Measurements from ENCODE around the gene SLC9A7. TPM values are rescaled to one million over a fixed set of nuclear protein-coding genes. Genes with fewer than 3 reads are reported as not detected.

Gene SLC9A7
- polyA plus RNA-seq, 2 of the 4 experiments (the other 2 are of a cell fraction): 9.8 to 21.1 TPM

GRCh38 chrX:46665232-46666152 is 93.4 kb downstream of the SLC9A7 start:
- FAIRE-seq: peak; percentile 63
- POLR2A ChIA-PET: no interaction called here
- no peak for DNase-seq (ENCODE audit: low read depth in 1 of 2, low spot score in 1 of 2)
- no peak for ATAC-seq
- WGBS (ENCODE audit: missing lambda C conversion rate): 94% methylated on average over 3 of the region's 3 CpGs
- Histone ChIP-seq H3K27ac (no peak overlapping the region), H3K4me3 (no peak overlapping the region), H3K9me3 (no peaks in the 10 kb centered on the region), H3K4me2 (no peak overlapping the region), H3K4me1 (no peaks in the 10 kb centered on the region)
- TF ChIP-seq FOSL2 (IDR thresholded peaks at IDR 0.05) (no peak), FOSL2 (CRISPR knock-in tag; IDR thresholded peaks at IDR 0.05) (no peak)
- CTCF ChIA-PET: no interaction called here

GRCh38 chrX:46662188-46662958 is 96.5 kb downstream of the SLC9A7 start:
- H3K4me3 ChIP-seq: no peak overlapping the region
- CTCF ChIA-PET: interaction anchor here (1.2 kb wide), 1 partner anchor 96 kb away, joined by 3 read pairs; the partner anchor contains the start of gene SLC9A7
- DNase-seq (ENCODE audit: low read depth in 1 of 2, low spot score in 1 of 2): no peak
- H3K4me2 ChIP-seq: no peak overlapping the region
- no peaks in the 10 kb centered on the region for H3K9me3 ChIP-seq
- no peaks in the 10 kb centered on the region for H3K4me1 ChIP-seq
- TF ChIP-seq HDAC2 (IDR thresholded peaks at IDR 0.05) (no peak), EHMT2 (IDR thresholded peaks at IDR 0.05; ENCODE audit: low read depth) (no peak), RFX5 (IDR thresholded peaks at IDR 0.05) (no peak), EP300 (IDR thresholded peaks at IDR 0.05) (no peak), E2F6 (IDR thresholded peaks at IDR 0.05; ENCODE audit: borderline replicate concordance, low read depth) (no peak), ZSCAN20 (CRISPR knock-in tag; IDR thresholded peaks at IDR 0.05) (no peak), NFE2L2 (conservative IDR thresholded peaks at IDR 0.05; ENCODE audit: low read length) (no peak), ATOH8 (CRISPR knock-in tag; IDR thresholded peaks at IDR 0.05; ENCODE audit: low read depth) (no peak), MAZ (IDR thresholded peaks at IDR 0.05; ENCODE audit: borderline replicate concordance, low read depth, low read length) (no peak), CBX2 (IDR thresholded peaks at IDR 0.05; ENCODE audit: borderline replicate concordance, low read depth) (no peak), CHD2 (IDR thresholded peaks at IDR 0.05; ENCODE audit: low read length, partially characterized antibody) (no peak), HOXB13 (CRISPR knock-in tag; IDR thresholded peaks at IDR 0.05; ENCODE audit: low read depth) (no peak), HMGXB4 (CRISPR knock-in tag; IDR thresholded peaks at IDR 0.05; ENCODE audit: borderline replicate concordance) (no peak), MAFK (IDR thresholded peaks at IDR 0.05; ENCODE audit: partially characterized antibody) (no peak), NPAS2 (CRISPR knock-in tag; IDR thresholded peaks at IDR 0.05; ENCODE audit: borderline replicate concordance) (no peak), EHF (CRISPR knock-in tag; IDR thresholded peaks at IDR 0.05) (no peak)
- TF ChIP-seq, protein P1, sequence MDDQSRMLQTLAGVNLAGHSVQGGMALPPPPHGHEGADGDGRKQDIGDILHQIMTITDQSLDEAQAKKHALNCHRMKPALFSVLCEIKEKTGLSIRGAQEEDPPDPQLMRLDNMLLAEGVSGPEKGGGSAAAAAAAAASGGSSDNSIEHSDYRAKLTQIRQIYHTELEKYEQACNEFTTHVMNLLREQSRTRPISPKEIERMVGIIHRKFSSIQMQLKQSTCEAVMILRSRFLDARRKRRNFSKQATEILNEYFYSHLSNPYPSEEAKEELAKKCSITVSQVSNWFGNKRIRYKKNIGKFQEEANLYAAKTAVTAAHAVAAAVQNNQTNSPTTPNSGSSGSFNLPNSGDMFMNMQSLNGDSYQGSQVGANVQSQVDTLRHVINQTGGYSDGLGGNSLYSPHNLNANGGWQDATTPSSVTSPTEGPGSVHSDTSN (IDR thresholded peaks at IDR 0.05): no peak
- TF ChIP-seq, protein P2, sequence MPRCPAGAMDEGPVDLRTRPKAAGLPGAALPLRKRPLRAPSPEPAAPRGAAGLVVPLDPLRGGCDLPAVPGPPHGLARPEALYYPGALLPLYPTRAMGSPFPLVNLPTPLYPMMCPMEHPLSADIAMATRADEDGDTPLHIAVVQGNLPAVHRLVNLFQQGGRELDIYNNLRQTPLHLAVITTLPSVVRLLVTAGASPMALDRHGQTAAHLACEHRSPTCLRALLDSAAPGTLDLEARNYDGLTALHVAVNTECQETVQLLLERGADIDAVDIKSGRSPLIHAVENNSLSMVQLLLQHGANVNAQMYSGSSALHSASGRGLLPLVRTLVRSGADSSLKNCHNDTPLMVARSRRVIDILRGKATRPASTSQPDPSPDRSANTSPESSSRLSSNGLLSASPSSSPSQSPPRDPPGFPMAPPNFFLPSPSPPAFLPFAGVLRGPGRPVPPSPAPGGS (IDR thresholded peaks at IDR 0.05): no peak
- H3K27ac ChIP-seq: no peak overlapping the region
- peak; percentile 43 for FAIRE-seq
- POLR2A ChIA-PET: no interaction called here
- 86% methylated on average over 10 of the region's 10 CpGs for WGBS (ENCODE audit: missing lambda C conversion rate)
- ATAC-seq: no peak
